GM21528 (cell line): Measurements from ENCODE around the gene SKAP2.

Experiments used
- ATAC-seq: cut with Tn5 transposase; IDR thresholded peaks from one replicate; pipeline ENCODE4 v1.9.1; 2021; ENCODE audit warnings: mild to moderate bottlenecking, moderate library complexity; ENCODE audit not compliant: unreplicated experiment, low FRiP score

Gene SKAP2

GRCh38 chr7:26645121-26645520 lies 219.3 kb downstream of the SKAP2 start:
- no peak for ATAC-seq

GRCh38 chr7:26642416-26642815 lies 222.0 kb downstream of the SKAP2 start:
- no peak for ATAC-seq

DNA sequence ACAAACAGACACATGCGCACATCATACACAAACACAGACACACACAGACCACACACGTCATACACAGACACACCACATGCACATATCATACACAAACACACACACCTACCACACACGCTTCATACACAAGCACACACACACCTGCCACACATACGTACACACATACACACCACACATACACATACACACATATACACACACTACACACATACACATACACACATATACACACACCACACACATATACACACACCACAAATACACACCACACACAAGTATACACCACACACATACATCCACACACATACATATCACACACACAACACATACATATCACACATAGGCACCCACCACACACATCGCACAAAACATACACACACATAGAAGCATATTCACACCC lies 224.7 kb downstream of the SKAP2 start:
- ATAC-seq, result no peak

DNA sequence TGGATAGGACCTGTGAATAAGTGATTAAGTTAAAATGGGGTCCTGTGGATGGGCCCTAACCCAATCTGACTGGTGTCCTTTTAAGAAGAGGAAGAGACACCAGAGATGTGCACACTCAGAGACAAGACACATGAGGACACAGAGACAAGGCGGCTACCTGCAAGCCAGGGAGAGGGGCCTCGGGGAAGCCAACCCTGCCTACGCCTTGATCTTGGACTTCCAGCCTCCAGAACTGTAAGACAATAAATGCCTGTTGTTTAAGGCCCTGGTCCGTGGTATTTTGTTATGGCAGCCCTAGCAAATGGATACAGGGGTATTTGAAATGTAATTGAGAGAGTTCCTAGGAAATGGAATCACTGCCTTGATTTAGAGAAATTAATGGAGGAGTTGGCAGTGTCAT lies 225.3 kb downstream of the SKAP2 start:
- ATAC-seq, result no peak

DNA sequence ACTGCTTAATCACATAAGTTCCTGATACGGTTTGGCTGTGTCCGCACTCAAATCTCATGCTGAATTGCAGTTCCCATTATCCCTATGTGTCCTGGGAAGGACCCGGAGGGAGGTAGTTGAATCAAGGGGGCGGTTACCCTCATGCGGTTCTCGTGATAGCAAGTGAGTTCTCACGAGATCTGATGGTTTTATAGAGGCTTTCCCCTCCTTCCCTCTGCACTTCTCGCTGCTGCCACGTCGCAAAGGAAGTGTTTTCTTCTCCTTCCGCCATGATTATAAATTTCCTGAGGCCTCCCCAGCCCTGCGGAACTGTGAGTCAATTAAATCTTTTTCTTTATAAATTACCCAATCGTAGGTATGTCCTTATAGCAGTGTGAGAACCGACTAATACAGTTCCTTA lies 226.2 kb downstream of the SKAP2 start:
- ATAC-seq, result no peak

DNA sequence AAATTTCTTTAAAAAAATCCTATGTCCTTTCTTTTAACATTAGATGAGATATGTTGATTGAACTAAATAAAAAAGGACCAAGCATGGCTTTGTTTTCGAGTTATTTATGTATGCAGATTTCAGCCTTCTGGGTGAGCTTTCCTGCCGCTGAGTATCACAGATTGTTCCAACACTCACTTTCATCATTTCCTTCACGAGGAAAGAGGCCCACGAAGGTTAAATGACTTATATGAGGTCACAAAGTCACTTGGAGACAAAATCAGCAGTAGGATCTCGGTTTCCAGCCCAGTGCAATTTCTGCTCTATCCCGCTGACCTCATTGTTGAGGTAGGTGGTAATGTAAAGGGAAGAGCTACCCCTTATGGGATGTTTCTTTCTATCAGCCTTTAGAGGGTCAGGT lies 226.8 kb downstream of the SKAP2 start:
- no peak for ATAC-seq

- ATAC-seq, result no peak
Measured at GRCh38 chr7:26636808-26637207, 227.6 kb downstream of the SKAP2 start.

DNA sequence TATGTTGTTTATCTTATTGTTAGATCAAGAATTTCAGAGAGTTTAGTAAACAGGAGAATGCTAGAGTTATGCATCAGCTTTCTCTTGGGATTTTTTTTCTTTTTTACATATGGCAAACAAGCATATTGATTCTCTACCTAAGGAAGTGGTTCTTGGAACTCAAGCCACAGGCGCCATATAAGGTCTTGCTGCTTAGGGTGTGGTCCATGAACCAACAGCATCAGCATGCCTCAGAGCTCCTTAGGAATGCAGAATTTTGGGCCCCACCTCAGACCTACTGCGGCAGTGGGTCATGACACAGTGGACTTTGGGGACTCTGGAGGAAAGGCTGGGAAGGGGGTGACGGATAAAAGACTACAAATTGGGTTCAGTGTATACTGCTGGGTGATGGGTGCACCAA lies 230.8 kb downstream of the SKAP2 start:
- ATAC-seq, result no peak

DNA sequence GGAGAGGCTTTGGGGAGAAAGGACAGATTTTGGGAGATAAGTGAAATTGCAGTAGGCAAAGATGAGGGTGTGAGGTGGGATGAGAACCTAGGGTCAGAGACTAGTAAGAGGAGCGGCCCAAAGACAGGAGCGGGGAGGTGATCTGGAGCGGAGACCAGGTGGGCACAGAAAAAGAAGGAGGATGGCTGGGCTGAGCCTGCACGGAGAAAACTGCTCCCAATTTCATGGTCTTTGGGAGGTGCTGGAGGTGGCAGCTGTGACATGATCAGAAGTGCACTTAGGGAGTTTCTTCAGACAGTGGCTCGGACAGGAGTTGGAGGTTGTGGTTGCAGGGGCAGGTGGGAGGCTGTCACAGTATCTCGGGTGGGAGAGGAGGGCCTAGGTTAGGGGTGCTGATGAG lies 232.8 kb downstream of the SKAP2 start:
- no peak for ATAC-seq

DNA sequence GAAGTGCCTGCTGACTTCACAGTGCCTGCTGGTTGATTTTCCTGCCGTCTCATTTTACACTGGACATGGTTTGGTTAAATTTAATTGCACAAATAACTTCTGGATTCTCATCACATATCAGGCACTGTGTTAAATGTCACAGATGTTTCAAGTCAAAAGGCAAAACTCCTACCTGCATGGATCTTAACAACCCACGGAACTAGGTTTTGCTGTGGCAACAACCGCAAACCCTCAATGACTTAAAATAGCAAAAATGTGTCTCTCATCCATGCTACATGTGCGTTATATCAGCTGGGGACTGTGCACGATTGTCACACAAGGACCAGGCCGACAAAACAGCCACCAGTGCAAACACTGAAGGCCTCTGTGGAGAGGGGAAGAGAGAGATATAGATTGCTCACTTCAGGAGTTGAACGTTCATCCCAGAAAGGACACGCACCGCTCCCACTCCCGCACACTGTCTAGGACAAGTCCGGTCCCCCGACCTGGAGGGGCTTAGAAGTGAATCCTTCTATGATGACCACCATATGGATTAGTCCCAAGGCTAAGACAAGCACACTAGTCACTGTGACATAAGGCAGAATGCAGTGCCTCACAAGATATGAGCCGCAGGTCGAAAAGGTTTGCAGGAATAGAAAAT lies 233.3 kb downstream of the SKAP2 start:
- no peak for ATAC-seq

- no peak for ATAC-seq
Measured at GRCh38 chr7:26630361-26630760, 234.0 kb downstream of the SKAP2 start.

DNA sequence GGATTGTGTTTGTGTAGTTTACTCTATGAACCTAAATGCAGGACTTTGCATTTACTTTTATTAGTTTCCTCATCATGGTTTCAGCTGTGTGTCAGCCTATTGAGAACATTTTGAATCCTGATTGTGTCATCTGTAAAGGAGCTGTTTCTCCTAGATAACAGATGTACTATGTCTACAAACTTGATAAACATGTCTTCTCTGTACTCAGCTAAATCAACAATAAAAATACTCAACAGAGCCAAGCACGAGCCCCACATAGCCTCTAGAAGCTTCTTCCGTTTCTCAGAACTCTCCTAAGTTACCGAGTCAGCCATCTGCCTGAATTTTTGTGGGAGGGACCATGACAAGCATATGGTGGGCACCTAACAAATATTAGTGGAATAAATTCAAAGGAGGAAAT lies 234.7 kb downstream of the SKAP2 start:
- ATAC-seq, result no peak

DNA sequence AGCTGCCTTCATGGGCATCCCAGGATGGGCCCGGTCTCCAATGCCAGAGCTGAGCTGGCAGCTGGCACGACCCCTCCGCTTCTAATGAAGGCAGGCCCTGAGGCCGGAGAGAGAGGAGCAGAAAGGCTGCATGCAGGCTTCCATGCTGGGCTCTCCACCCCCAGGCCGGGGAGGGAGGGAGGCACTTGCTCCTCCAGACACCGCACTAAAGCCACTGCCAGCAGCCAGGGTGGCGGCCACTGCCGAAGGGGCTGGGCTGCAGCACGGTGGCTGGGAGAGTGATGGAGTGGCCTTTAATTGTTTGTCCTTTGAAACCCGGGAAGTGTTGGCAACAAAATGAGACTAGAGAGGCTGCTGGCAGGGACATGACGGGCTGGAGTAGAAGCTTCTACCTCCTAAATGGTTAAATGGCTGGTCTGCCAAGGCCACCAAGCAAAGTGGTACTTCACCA lies 236.5 kb downstream of the SKAP2 start:
- ATAC-seq, result no peak

- no peak for ATAC-seq
Measured at GRCh38 chr7:26627221-26627620, 237.2 kb downstream of the SKAP2 start.

DNA sequence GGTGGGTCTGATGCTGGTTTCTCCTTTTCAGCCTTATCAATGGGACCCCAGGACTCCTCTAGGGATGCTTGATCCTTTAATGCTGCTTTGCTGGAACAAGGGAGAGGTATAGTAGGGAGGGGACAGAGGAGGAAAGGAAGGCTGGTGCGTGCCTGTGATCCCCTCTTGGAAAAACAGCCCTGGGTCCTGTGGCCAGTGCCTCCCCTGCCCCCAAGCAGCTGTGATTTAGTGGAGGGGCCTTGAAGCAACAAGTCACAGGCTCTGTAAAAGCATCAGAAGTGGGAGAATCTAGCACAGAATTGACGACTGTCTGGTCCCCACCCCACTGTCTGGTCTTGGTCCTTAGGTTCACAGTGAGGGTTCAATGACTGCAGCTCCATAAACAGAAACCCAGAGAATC lies 237.7 kb downstream of the SKAP2 start:
- ATAC-seq, result no peak

- no peak for ATAC-seq
Measured at GRCh38 chr7:26626156-26626555, 238.2 kb downstream of the SKAP2 start.

DNA sequence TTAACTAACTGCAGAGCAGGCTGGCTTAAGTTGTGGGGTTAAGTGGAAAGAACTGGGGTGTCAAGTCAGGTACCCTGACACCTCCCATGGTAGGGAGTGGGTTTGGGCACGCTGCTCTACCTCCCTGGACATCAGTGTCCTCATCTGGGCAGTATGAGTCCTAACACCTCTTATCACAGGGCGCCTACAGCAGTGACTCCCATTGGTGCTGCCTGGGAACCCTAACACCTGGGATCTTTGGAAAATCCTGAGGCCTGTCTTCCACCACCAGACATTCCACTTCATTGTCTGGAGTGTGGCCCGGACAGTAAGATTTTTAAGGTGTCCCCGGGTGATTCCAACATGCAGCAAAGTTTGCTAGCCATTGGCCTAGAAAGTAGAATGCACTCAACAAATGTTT lies 239.1 kb downstream of the SKAP2 start:
- ATAC-seq, result no peak

DNA sequence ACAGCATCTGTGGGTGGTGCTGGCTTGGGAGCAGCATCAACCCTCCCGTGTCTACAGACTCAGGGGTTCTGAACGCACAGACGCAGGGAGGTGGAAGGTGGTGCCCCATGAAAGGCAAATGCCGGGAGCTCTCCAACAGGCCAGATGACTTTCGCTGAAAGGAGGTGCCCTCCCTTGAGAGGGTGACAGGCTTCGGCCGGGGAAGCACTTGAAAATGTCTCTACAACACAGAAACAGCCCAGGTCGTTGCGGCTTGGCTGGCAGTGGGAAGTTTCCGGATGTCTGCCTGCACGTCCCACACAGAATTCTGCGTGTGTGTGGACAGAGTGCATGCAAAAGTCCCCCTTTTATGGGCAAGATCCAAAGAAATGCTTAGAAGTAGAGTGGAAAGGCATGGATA lies 239.6 kb downstream of the SKAP2 start:
- no peak for ATAC-seq

- no peak for ATAC-seq
Measured at GRCh38 chr7:26624431-26624830, 240.0 kb downstream of the SKAP2 start.

- ATAC-seq, result no peak
Measured at GRCh38 chr7:26620352-26620751, 244.0 kb downstream of the SKAP2 start.

GRCh38 chr7:26619348-26619984 lies 244.9 kb downstream of the SKAP2 start:
- no peak for ATAC-seq

DNA sequence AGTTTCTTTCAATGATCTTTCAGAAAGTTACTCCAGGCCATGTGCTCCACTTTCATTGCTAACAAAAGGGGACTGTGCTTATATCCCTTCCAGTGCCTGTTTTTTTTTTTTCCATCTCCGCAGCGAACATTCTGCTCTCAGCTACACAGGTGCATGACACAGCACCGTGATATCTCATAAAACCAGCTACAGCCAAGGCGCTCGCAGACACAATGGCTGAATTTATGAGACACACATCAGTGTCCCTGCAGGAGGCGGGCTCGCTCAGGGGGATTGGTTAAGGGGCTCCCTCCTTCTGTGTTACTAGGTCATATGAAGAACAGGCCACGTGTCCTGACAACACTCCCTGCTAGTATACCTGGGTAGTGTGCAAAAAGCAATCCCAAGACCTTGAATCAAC lies 245.5 kb downstream of the SKAP2 start:
- ATAC-seq, result no peak

GRCh38 chr7:26618449-26618848 lies 245.9 kb downstream of the SKAP2 start:
- ATAC-seq, result no peak
